ENCODE measurements around the gene SMIM23. TPM values are rescaled to one million over a fixed set of nuclear protein-coding genes. Genes with fewer than 3 reads are reported as not detected.

Gene SMIM23
- total and polyA plus RNA-seq, 2 donors (not counting 3 experiments of a cell fraction or from before 2014, with no cell fraction given) = not detected

DNA sequence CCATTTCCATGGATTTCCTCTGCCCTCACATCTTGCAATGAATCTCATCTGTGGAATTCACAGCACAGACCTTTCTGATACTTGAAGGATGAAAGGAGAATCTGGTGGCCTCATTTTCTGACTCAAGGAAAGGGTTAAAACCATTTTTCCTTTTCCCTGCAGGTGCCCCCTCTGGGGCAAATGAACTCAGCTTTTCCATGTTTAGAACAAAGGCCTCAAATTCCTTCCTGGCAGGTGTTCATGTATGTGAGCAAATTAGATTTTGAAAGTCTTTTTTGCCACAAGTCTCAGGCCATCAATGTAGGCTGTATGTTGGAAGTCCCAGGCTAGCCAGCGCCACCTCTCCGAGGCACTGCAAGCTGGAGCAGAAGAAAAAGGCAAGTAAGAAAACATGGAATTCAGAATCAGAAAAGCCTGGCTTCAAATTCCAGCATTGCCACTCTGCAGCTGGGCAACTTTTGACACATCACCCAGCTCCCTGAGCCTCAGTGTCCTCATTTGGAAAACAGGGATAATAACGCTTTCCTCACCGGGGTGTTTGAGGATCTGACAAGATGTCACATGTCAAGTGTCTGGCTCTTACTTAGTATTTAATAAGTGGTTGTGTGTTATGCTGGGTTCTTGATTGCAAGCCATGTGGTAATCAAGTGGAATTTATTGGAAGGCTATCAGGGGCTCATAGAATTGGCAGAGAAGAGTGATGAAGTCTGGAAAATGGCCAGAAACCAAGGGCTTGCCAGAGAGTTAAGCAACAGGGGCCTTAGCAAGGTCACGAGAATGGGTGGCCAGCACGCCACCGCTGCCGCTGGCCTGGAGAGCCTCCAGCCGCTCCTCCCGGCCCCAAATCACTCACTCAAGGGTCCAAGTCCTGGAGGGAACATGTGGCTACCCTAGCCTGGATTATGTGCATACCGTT is 48.4 kb upstream of the SMIM23 start:
- H3K27me3 ChIP-seq (ENCODE audit: control insufficient read depth in 2 of 2, insufficient read depth in 2 of 2, low read length in 2 of 2) = peaks cover 0 to 5% of the 10 kb centered on the region in 2 experiments
- H3K9me3 ChIP-seq (replicated peaks; ENCODE audit: control insufficient read depth, insufficient read depth, low read length) = no peaks in the 10 kb centered on the region
- no peak overlapping the region for H3K4me2 ChIP-seq (ENCODE audit: insufficient read depth, low read length)
- DNase-seq (ENCODE audit: low read depth, low spot score) (no peak), FAIRE-seq (no peak)
- POLR2A ChIA-PET = no interaction called here
- H3K9ac ChIP-seq (replicated peaks; ENCODE audit: extremely low read depth, insufficient read depth, low read length) = no peak overlapping the region
- no peak overlapping the region for H3K4me3 ChIP-seq (replicated peaks in 1 of 3; ENCODE audit: insufficient read depth in 1 of 3, low read depth in 1 of 3, low read length in 3 of 3)
- intact Hi-C loops (cut with micrococcal nuclease) = no loop called here
- no peaks in the 10 kb centered on the region for H4K20me1 ChIP-seq (replicated peaks; ENCODE audit: control insufficient read depth, extremely low read depth, insufficient read depth, low read length)
- H3K79me2 ChIP-seq (ENCODE audit: control insufficient read depth, insufficient read depth, low read length) = no peaks in the 10 kb centered on the region
- no peak overlapping the region for H2AFZ ChIP-seq (ENCODE audit: low read depth, low read length)
- no peak overlapping the region for H3K27ac ChIP-seq (ENCODE audit: insufficient read depth, low read depth, low read length)
- H3K4me1 ChIP-seq (ENCODE audit: control insufficient read depth, extremely low read depth, insufficient read depth, low read length) = no peaks in the 10 kb centered on the region
- H3K9me1 ChIP-seq (replicated peaks; ENCODE audit: control insufficient read depth, extremely low read depth, insufficient read depth, low read length) = no peaks in the 10 kb centered on the region
- BruUV-seq (replicated peaks) = no TSS peak
- no peaks in the 10 kb centered on the region for H3K36me3 ChIP-seq (ENCODE audit: control insufficient read depth in 2 of 2, extremely low read depth in 1 of 2, insufficient read depth in 2 of 2, low read length in 2 of 2)
- TF ChIP-seq MYC (IDR thresholded peaks at IDR 0.05; ENCODE audit: low read depth, low read length) (no peak), JUN (IDR thresholded peaks at IDR 0.05; ENCODE audit: borderline replicate concordance, insufficient read depth, insufficient read length, low read depth) (no peak), POLR2A (IDR thresholded peaks at IDR 0.05; ENCODE audit: low read depth, low read length) (no peak), GATA2 (IDR thresholded peaks at IDR 0.05; ENCODE audit: insufficient read depth, insufficient read length, low read depth, low read length) (no peak), POLR2AphosphoS5 (IDR thresholded peaks at IDR 0.05; ENCODE audit: insufficient read depth, low read depth, low read length) (no peak), EZH2 (IDR thresholded peaks at IDR 0.05; ENCODE audit: borderline replicate concordance, low read depth, low read length, severe bottlenecking) (no peak), FOS (IDR thresholded peaks at IDR 0.05; ENCODE audit: borderline replicate concordance, insufficient read depth, low read length) (no peak)
- TF ChIP-seq, protein P1, sequence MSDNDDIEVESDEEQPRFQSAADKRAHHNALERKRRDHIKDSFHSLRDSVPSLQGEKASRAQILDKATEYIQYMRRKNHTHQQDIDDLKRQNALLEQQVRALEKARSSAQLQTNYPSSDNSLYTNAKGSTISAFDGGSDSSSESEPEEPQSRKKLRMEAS (IDR thresholded peaks at IDR 0.05; ENCODE audit: insufficient read depth, insufficient read length) = no peak
- TF ChIP-seq, protein P2, sequence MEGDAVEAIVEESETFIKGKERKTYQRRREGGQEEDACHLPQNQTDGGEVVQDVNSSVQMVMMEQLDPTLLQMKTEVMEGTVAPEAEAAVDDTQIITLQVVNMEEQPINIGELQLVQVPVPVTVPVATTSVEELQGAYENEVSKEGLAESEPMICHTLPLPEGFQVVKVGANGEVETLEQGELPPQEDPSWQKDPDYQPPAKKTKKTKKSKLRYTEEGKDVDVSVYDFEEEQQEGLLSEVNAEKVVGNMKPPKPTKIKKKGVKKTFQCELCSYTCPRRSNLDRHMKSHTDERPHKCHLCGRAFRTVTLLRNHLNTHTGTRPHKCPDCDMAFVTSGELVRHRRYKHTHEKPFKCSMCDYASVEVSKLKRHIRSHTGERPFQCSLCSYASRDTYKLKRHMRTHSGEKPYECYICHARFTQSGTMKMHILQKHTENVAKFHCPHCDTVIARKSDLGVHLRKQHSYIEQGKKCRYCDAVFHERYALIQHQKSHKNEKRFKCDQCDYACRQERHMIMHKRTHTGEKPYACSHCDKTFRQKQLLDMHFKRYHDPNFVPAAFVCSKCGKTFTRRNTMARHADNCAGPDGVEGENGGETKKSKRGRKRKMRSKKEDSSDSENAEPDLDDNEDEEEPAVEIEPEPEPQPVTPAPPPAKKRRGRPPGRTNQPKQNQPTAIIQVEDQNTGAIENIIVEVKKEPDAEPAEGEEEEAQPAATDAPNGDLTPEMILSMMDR (IDR thresholded peaks at IDR 0.05; ENCODE audit: extremely low read depth in 1 of 2, insufficient read depth in 1 of 2, low read depth in 1 of 2, low read length in 2 of 2) = no peak
- dilution Hi-C loops (cut with MboI; ENCODE audit: extremely low pct_ligation_motif_present, low sequenced_read_pairs) = no loop called here
- CTCF ChIA-PET = interaction anchor here (1.5 kb wide), 1 partner anchor 9 kb away, joined by 4 read pairs; no protein-coding TSS in a partner anchor
